Glutamatergic neuron (in vitro differentiated cells): ENCODE data around the gene ZFYVE28. TPM values are rescaled to one million over a fixed set of nuclear protein-coding genes. Genes with fewer than 3 reads are reported as not detected.

Experiments
- DNase-seq: peaks from one replicate; pipeline ENCODE4 v3.0.0; 2022
- H3K27ac Mint-ChIP-seq: one replicate; pipeline ENCODE4 v1.8.0; 2020; ENCODE audit warnings: mild to moderate bottlenecking, mixed read lengths, inconsistent platforms; ENCODE audit not compliant: unreplicated experiment
- H3K27me3 Mint-ChIP-seq: one replicate; pipeline ENCODE4 v1.8.0; 2020; ENCODE audit warnings: mild to moderate bottlenecking, moderate library complexity, mixed read lengths, inconsistent platforms; ENCODE audit not compliant: unreplicated experiment
- H3K36me3 Mint-ChIP-seq: one replicate; pipeline ENCODE4 v1.8.0; 2020; ENCODE audit warnings: mild to moderate bottlenecking, mixed read lengths, inconsistent platforms; ENCODE audit not compliant: unreplicated experiment
- H3K4me1 Mint-ChIP-seq: one replicate; pipeline ENCODE4 v1.8.0; 2020; ENCODE audit warnings: mild to moderate bottlenecking, low read depth, mixed read lengths, inconsistent platforms; ENCODE audit not compliant: unreplicated experiment
- H3K4me3 Mint-ChIP-seq: one replicate; pipeline ENCODE4 v1.8.0; 2020; ENCODE audit warnings: mild to moderate bottlenecking, mixed read lengths, inconsistent platforms; ENCODE audit not compliant: unreplicated experiment
- H3K9me3 Mint-ChIP-seq: one replicate; pipeline ENCODE4 v1.8.0; 2020; ENCODE audit warnings: mild to moderate bottlenecking, moderate library complexity, mixed read lengths, inconsistent platforms; ENCODE audit not compliant: unreplicated experiment
- CTCF ChIP-seq: fragments of 200-600 bp; sonication (generic); IDR thresholded peaks from one replicate; pipeline ENCODE4 v1.5.0; 2021; ENCODE audit not compliant: partially characterized antibody, unreplicated experiment
- total RNA-seq: library from RNA; stranded (reverse); fragmentation: NEBNext Ultra II Directional; extraction: Animal tissue kit (Norgen Biotek cat#: 25700); gene quantifications from one replicate; pipeline ENCODE4 v1.2.1, GENCODE V29; 2021; ENCODE audit not compliant: unreplicated experiment

The ZFYVE28 gene
- total RNA-seq, 1 donor from 2014 or later = 4.8 TPM

DNA sequence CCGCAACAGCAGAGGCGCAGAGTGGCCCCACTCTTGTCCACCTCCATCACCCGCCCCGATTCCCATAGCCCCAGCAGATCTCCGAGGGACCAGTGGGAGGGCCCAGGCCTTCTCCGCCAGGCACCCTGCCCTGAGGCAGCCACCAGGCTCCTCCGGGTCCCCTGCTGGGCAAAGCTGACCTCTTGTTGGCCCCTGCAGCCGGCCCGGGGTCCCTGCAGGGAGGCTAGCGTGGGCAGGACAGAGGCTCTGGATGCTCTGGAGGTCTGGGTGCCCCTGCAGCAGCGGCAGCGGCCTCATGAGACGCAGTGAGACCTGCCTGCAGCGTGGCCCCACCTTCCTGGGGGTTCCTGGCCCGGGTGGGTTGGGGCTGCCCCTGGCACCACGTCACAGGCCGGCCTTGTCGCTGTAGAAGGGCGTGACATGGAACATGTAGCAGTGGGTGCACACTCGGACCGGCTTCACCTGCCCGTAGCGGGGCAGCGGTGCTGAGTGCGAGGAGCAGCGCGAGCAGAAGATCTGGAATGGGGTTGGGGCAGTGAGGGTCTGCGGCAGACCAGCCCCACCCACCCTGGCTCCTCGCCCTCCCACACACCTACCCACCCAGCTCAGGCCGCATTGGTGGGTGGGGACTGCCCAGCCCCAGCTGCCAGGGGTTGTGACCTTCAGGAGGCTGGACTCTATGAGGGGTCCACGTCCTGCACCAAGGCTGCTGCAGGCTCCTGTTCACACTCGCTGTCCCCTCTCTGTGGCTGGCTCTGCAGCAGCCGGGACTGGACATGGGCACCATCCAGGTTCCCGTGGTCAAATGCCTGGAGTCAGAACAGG, 147.9 kb downstream of the ZFYVE28 start:
- H3K27me3 Mint-ChIP-seq = peaks cover 1% of the 10 kb centered on the region
- TF ChIP-seq CTCF = no peak
- H3K27ac Mint-ChIP-seq = no peak overlapping the region
- peaks cover 4% of the 10 kb centered on the region for H3K4me1 Mint-ChIP-seq
- no peaks in the 10 kb centered on the region for H3K9me3 Mint-ChIP-seq
- DNase-seq = no peak
- no peak overlapping the region for H3K4me3 Mint-ChIP-seq
- H3K36me3 Mint-ChIP-seq = no peaks in the 10 kb centered on the region

DNA sequence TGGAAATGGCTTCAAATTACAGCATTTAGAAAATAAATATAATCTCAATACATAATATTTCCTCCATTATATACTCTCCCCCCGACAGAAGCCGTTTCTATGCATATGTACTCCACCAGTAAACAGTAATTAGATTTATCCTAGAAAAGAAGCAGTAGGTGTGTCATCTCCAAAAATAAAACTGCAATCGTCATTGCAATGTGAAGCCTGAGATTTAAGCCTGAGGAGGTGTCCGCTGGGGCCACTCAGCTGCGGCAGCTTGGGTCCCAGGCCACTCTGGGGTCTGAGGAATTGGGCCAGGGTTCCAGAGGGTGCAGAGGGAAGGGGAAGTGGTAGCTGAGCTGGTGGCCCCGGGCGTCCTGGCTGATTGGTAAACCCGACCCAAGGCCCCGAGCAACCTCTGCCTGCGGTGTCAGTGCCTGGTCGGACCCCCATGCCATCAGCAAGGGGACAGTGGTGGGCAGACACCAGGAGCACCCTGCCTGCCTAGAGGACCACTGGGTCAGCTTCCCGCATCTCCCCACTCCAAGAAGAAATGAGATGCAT, 148.8 kb downstream of the ZFYVE28 start:
- Mint-ChIP-seq H3K27me3 (peaks cover 1% of the 10 kb centered on the region), H3K27ac (no peak overlapping the region), H3K4me1 (peaks cover 5% of the 10 kb centered on the region), H3K9me3 (no peaks in the 10 kb centered on the region), H3K36me3 (no peaks in the 10 kb centered on the region), H3K4me3 (no peak overlapping the region)
- no peak for TF ChIP-seq CTCF
- DNase-seq = no peak

- Mint-ChIP-seq H3K27me3 (peaks cover 1% of the 10 kb centered on the region), H3K4me3 (no peak overlapping the region), H3K27ac (no peak overlapping the region), H3K36me3 (no peaks in the 10 kb centered on the region), H3K4me1 (peaks cover 5% of the 10 kb centered on the region), H3K9me3 (no peaks in the 10 kb centered on the region)
- no peak for TF ChIP-seq CTCF
- no peak for DNase-seq
Observed at GRCh38 chr4:2269206-2269531, 149.3 kb downstream of the ZFYVE28 start.

GRCh38 chr4:2268357-2269205, 149.9 kb downstream of the ZFYVE28 start:
- H3K4me3 Mint-ChIP-seq = no peak overlapping the region
- no peak overlapping the region for H3K27ac Mint-ChIP-seq
- H3K27me3 Mint-ChIP-seq = peaks cover 1% of the 10 kb centered on the region

More at GRCh38 chr4:2268357-2269205, 149.9 kb downstream of the ZFYVE28 start:
- H3K9me3 Mint-ChIP-seq = peaks cover 1% of the 10 kb centered on the region
- no peaks in the 10 kb centered on the region for H3K36me3 Mint-ChIP-seq
- no peak for TF ChIP-seq CTCF
- no peak for DNase-seq
- H3K4me1 Mint-ChIP-seq = peaks cover 5% of the 10 kb centered on the region
